D721Med (cell line): Measurements from ENCODE around the gene MYO7B.

Source experiments
- DNase-seq: peaks from one replicate; pipeline ENCODE4 v3.0.0; 2011; ENCODE audit warnings: low spot score; ENCODE audit not compliant: insufficient read length
- FAIRE-seq: peaks from 2 replicates; lab custom pipeline; 2011; peaks lifted over from hg19 to GRCh38; lab: Jason Lieb, UNC
- TF ChIP-seq, protein P1 (sequence below): IDR thresholded peaks from 2 replicates; pipeline ENCODE4 v1.5.1; 2012; ENCODE audit warnings: mild to moderate bottlenecking, control low read depth; ENCODE audit not compliant: insufficient read depth; ENCODE audit errors: missing control alignments

The MYO7B gene

DNA sequence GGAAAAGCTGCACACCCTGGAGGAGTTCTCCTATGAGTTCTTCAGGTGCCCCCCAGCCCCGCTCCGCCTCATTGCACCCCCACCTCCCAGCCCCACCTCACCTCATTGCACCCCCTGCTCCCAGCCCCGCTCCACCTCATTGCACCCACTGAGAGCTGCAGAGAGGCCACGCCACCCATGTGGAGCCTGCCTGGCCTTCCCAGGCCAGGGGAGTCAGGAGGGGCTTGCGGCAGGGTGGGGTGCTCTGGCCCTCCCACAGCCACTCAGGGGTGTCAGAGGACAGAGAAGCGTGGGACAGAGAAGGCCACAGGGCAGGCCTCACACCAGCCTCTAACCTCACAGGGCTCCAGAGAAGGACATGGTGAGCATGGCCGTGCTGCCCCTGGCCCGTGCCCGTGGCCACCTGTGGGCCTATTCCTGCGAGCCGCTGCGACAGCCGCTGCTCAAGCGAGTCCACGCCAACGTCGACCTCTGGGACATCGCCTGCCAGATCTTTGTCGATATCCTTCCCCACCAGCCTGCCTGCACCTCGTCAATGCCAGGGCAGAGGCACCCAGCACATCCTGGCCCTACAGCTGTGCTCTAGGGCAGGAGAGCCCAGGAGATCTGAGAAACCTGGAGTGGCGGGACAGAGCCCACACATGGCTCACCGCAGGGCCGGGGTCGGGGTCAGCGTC is 95.5 kb downstream of the MYO7B start:
- no peak for DNase-seq
- no peak for FAIRE-seq
- TF ChIP-seq, protein P1, sequence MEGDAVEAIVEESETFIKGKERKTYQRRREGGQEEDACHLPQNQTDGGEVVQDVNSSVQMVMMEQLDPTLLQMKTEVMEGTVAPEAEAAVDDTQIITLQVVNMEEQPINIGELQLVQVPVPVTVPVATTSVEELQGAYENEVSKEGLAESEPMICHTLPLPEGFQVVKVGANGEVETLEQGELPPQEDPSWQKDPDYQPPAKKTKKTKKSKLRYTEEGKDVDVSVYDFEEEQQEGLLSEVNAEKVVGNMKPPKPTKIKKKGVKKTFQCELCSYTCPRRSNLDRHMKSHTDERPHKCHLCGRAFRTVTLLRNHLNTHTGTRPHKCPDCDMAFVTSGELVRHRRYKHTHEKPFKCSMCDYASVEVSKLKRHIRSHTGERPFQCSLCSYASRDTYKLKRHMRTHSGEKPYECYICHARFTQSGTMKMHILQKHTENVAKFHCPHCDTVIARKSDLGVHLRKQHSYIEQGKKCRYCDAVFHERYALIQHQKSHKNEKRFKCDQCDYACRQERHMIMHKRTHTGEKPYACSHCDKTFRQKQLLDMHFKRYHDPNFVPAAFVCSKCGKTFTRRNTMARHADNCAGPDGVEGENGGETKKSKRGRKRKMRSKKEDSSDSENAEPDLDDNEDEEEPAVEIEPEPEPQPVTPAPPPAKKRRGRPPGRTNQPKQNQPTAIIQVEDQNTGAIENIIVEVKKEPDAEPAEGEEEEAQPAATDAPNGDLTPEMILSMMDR, result no peak

GRCh38 chr2:127631541-127631996 is 96.1 kb downstream of the MYO7B start:
- TF ChIP-seq, protein P1, result no peak
- FAIRE-seq, result no peak
- no peak for DNase-seq

- DNase-seq (no peak), FAIRE-seq (no peak)
- TF ChIP-seq, protein P1, result no peak
Observed at GRCh38 chr2:127631997-127632581, 96.6 kb downstream of the MYO7B start.

- FAIRE-seq (no peak), DNase-seq (no peak)
- TF ChIP-seq, protein P1, result no peak
Observed at GRCh38 chr2:127632592-127633489, 97.4 kb downstream of the MYO7B start.

GRCh38 chr2:127633556-127634065 is 98.1 kb downstream of the MYO7B start:
- TF ChIP-seq, protein P1, result no peak
- no peak for DNase-seq
- no peak for FAIRE-seq

GRCh38 chr2:127634066-127634617 is 98.7 kb downstream of the MYO7B start:
- TF ChIP-seq, protein P1, result no peak
- FAIRE-seq, result no peak
- DNase-seq, result no peak
